RPMI8226 (cell line): ENCODE results near the gene AGPAT2.

Source experiments
- DNase-seq: peaks from one replicate; pipeline ENCODE4 v3.0.0-alpha.2; 2015

AGPAT2 gene

GRCh38 chr9:136659861-136660784 lies 27.1 kb downstream of the AGPAT2 start:
- DNase-seq = no peak

- no peak for DNase-seq
Observed at GRCh38 chr9:136658849-136659535, 28.3 kb downstream of the AGPAT2 start.

GRCh38 chr9:136657974-136658848 lies 29.0 kb downstream of the AGPAT2 start:
- DNase-seq = no peak

- DNase-seq = no peak
Observed at GRCh38 chr9:136656795-136657611, 30.3 kb downstream of the AGPAT2 start.

GRCh38 chr9:136656183-136656738 lies 31.0 kb downstream of the AGPAT2 start:
- DNase-seq = no peak

- DNase-seq = no peak
Observed at GRCh38 chr9:136655536-136656182, 31.6 kb downstream of the AGPAT2 start.

- no peak for DNase-seq
Observed at GRCh38 chr9:136654820-136655535, 32.3 kb downstream of the AGPAT2 start.

GRCh38 chr9:136653323-136654079 lies 33.8 kb downstream of the AGPAT2 start:
- DNase-seq = no peak

GRCh38 chr9:136651860-136652259 lies 35.4 kb downstream of the AGPAT2 start:
- DNase-seq = no peak

- no peak for DNase-seq
Observed at GRCh38 chr9:136650648-136651047, 36.6 kb downstream of the AGPAT2 start.

GRCh38 chr9:136650021-136650420 lies 37.2 kb downstream of the AGPAT2 start:
- DNase-seq = no peak

- DNase-seq = peak; percentile 80
Observed at GRCh38 chr9:136648751-136649150, 38.5 kb downstream of the AGPAT2 start.

GRCh38 chr9:136646827-136647711 lies 40.2 kb downstream of the AGPAT2 start:
- DNase-seq = no peak

GRCh38 chr9:136645903-136646754 lies 41.1 kb downstream of the AGPAT2 start:
- no peak for DNase-seq

GRCh38 chr9:136645352-136645902 lies 41.8 kb downstream of the AGPAT2 start:
- DNase-seq = no peak

GRCh38 chr9:136644593-136645351 lies 42.5 kb downstream of the AGPAT2 start:
- no peak for DNase-seq

- peak; percentile 94 for DNase-seq
Observed at GRCh38 chr9:136644343-136644592, 43.0 kb downstream of the AGPAT2 start.
